GM21737 (cell line): ENCODE measurements around the gene TMEM248.
"Not testable (repeated sequence)": the region's sequence is repeated elsewhere in the genome, so short reads cannot be mapped to it uniquely, and the experiment has no call there.

ENCODE experiments used
- ATAC-seq: cut with Tn5 transposase; IDR thresholded peaks from one replicate; pipeline ENCODE4 v1.9.1; 2021; ENCODE audit warnings: mild to moderate bottlenecking, moderate library complexity; ENCODE audit not compliant: unreplicated experiment

The TMEM248 gene

GRCh38 chr7:66920769-66921395 is at the start of gene TMEM248:
TSS of gene TMEM248 (plus strand) at chr7:66921225. CDS start at chr7:66941866, 20,641 bp downstream.
- peak; percentile 85 for ATAC-seq

- no peak for ATAC-seq
These were observed 47.5 kb upstream of the TMEM248 start for GRCh38 chr7:66873476-66873875.

DNA sequence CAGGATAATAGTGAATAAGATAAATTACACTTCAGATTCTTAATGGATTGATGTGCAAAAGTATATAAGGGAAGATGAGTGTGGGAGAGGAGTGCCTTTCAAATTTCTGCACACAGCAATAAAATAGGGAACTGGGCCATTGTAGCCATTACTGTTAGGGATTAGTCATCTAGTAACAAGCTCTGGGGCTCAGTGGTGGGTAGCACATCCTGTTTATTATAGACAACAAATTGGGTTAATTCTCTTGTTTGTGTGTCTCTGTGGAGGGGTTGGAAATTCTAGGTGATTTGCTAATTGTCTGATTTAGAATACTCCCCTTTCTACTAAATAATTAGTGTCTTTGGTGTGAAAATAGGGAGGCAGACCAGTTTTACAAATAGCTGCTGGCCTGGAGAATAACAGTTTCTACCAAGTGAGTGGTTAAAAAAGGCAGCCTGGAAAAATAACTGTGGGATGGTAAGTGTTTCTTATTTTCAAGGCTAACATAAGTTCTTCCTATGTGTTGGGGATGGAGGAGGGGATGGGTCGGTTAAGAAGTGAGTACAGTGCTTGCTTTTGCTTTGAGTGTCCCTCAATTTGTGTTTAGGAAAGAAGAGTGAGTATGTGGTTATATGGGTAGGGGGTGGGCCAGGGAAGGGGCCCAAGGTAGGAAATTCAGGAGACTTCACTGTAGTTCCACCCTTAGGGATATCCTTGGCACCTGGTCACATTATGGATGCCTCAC is 43.3 kb upstream of the TMEM248 start:
- ATAC-seq, result no peak

GRCh38 chr7:66878301-66878685 is 42.7 kb upstream of the TMEM248 start:
- not testable (repeated sequence) for ATAC-seq

- ATAC-seq, result no peak
These were observed 41.0 kb upstream of the TMEM248 start for GRCh38 chr7:66880053-66880452.

DNA sequence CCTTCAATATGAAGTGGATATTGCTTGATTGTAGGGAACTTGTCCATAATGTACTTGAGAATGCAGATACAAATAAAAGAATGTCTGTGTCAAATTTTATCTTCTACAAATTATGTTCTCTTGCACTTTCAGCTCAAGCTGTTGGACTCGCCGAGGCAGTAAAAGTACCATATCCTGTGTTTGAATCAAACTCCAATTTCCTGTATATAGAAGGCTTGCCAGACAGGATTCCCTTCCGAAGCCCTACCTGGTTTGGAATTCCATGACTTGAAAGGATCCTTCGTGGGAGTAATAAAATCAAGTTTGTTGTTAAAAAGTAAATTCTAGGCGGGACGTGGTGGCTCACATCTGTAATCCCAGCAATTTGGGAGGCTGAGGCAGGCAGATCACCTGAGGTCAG is 40.4 kb upstream of the TMEM248 start:
- not testable (repeated sequence) for ATAC-seq

DNA sequence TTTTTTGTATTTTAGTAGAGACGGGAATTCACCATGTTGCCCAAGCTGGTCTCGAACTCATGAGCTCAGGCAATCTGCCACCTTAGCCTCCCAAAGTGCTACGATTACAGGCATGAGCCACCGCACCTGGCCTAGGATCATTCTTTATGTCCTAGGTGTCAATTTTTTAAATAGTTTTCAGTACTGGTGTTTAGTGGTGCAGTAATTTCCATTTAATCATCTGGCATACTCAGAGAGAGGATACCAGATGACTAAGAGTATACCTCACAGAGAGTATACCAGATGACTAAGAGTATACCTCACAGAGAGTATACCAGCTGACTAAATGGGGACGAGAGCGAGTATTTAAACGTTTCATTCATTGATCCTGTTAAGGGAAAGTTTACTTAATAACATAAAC is 37.3 kb upstream of the TMEM248 start:
- no peak for ATAC-seq

- not testable (repeated sequence) for ATAC-seq
These were observed 36.5 kb upstream of the TMEM248 start for GRCh38 chr7:66884556-66884955.

GRCh38 chr7:66886152-66886551 is 34.9 kb upstream of the TMEM248 start:
- peak; percentile 69 for ATAC-seq

DNA sequence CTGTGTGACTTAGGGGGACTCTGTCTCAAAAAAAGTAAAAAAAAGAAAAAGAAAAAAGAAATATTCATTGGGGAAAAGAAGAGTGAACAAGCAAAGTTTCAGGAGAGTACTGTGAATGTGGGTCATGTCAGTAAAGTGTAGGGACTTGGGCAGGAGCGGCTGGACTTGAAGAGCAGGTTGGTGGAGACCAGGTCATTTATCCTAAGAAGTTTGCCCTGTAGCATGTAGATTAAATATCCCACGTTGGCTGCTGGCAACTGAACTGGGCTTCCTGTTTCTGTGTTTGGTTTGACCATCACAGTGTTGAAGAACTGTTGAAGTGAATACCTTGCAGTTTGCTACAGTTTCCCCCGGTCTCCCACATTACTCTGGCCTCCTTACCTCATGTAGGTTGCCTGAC is 32.8 kb upstream of the TMEM248 start:
- ATAC-seq, result not testable (repeated sequence)

DNA sequence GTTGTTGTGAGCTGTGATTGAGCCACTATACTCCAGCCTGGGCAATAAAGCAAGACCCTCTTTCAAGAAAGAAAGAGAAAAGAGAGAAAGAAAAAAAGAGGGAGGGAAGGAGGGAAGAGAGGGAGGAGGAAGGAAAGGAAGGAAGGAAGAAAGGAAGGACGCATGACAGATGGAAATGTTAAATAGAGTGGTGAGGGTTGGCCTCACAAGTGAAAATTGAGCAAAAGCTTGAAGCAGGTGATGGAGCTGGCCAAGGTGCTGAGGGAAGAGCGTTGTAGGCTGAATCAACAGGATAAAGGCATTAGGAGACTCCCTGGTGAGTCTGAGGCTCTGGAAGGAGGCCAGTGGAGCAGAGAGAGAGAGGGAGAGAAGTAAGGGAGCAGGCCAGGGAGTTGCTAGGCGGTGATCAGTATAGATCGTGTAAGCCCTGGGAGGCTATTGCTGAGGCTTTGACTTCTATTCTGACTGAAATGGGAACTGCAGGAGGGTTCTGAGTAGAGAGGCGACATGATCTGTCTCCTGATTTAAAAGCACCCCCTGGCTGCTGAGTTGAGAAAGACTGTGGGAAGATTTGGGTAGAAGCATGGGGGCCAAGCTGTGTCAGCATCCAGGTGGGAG is 26.5 kb upstream of the TMEM248 start:
- no peak for ATAC-seq

GRCh38 chr7:66896441-66896840 is 24.6 kb upstream of the TMEM248 start:
- ATAC-seq, result no peak

DNA sequence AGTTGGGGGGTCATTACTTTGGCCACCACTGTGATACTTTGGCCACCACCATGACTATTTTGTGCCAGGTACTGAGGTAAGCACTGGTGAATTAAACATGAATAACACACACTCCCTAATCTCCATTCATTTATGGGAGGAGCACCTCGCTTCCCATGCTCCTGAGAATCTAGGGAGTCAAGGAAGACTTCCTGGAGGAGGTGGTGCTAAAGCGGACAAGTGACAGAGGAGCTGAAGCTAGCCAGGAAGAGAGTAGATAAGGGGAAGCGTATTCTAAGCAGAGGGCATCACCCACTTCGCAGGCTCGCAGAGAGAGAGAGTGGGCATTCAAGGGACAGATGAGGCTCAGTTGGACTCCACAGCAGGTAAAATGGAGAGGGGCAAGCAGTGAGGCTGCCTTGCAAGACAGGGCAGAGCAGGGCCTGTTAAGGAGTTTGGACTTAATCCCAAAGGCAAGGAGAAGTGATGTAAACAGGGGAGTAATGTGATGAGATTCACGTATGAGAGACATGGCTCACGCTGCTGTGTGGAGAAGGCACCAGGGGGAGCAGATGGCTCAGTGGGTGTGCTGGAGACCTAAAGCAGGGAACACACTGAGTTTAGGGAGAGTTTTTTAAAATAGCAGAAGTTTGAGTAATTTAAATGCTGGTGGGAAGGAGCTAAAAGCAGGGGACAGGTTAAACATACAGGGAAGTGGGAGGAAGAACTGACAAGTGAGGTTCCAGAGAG is 21.3 kb upstream of the TMEM248 start:
- no peak for ATAC-seq

- ATAC-seq, result no peak
These were observed 18.8 kb upstream of the TMEM248 start for GRCh38 chr7:66901941-66902843.

DNA sequence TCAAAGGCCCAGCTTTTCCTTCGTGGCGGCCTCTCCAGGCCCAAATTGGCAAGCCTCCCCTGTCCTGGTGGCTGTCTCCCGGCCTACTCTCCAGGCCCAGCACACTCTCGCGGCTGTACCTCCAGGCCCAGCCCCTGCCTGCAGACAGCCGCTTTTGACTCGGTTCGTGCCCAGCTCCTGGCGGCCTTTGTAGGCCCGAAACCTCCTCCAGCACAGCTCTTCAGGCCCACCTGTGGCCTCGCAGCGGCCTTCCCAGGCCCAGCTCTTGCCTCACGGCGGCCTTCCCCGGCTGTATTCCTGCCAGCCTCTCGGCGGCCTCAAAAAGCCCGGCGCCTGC is 18.2 kb upstream of the TMEM248 start:
- ATAC-seq, result no peak

DNA sequence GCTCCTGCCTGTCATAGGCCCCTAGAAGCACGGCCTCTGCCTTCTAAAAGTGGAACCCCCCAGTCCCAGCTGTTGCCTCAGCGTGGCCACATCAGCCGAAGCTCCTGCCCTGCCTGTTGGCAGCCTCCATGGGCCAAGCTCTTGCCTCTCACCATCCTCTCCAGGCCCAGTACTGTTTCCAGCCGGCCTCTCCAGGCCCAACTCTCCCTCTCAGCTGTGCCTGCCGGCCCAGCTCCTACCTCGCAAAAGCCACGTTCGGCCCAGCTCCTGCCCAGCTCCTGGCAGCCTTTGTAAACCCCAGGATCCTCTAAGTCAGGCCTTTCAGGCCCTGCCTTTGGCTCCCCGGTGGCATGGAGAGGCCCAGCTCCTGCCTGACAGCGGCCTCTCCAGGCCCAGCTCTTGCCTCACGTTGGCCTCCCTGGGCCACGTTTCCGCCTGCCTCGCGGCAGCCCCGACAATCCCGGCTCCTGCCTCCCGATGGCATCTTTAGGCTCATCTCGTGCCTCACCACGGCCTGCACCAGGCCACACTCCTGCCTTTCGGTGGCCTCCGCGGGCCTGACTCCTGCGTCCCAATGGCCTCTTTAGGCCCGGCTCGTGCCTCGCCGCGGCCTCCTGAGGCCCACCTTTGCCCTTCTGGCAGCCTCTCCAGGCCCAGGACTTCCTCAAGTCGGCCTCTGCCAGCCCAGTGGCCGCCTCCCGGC is 17.5 kb upstream of the TMEM248 start:
- ATAC-seq, result no peak

DNA sequence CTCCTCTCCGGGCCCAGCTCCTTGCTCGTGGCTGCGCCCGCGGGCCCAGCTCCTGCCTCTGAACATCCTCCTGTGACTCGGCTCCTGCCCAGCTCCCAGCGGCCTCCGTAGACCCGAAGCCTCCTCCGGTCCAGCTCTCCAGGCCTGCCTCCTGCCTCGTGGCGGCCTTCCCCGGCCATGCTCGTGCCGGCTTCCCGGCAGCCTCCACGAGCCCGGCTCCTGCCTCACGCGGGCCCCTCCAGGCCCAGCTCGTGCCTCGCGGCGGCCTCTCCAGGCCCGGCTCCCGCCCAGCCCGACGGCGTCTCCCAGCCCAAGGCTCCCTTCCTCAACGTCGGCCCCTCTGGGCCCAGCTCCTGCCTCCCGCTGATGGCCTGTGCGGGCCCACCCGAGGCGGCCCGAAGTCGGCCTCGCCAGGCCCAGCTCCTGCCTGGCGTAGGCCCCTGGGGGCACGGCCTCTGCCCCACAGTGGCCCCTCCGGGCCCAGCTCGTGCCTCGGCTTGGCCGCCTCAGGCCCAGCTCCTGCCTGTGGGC is 16.9 kb upstream of the TMEM248 start:
- no peak for ATAC-seq

- no peak for ATAC-seq
These were observed 15.7 kb upstream of the TMEM248 start for GRCh38 chr7:66905278-66905677.

GRCh38 chr7:66905689-66906088 is 15.3 kb upstream of the TMEM248 start:
- ATAC-seq, result no peak

DNA sequence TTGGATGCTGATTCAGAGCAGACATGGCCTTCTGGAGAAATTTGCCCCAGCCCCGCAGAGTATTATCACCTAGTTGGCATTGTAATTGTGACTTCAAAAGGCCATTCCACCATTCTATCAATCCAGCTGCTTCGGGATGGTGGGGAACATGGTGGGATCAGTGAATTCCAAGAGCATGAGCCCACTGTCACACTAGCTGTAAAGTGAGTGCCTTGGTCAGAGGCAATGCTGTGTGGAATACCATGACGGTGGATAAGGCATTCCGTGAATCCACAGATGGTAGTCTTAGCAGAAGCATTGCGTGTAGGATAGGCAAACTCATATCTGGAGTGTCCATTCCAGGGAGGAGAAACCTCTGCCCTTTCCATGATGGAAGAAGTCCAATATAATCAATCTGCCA is 13.3 kb upstream of the TMEM248 start:
- ATAC-seq, result no peak
